IMR-90 (cell line): ENCODE measurements around the gene NOS1AP. TPM values are rescaled to one million over a fixed set of nuclear protein-coding genes. Genes with fewer than 3 reads are reported as not detected.

Experiments used
- ATAC-seq: fragments of 200-7000 bp; cut with Tn5 transposase; 2 replicates; pipeline ENCODE4 v1.9.1; 2020; ENCODE audit warnings: low read depth, mild to moderate bottlenecking, moderate library complexity
- BruUV-seq: library from RNA; stranded (reverse); fragments of 400-500 nt; replicated peaks from 2 replicates; lab custom pipeline; 2021; lab: Mats Ljungman, UMichigan
- CTCF ChIA-PET: fragments of 300-600 bp; formaldehyde crosslinking; extraction: SDS; loops from one replicate; lab custom pipeline; 2021; ENCODE audit warnings: antibody characterized with exemption; lab: Yijun Ruan, JAX
- POLR2A ChIA-PET: fragments of 300-600 bp; sonication (Branson Sonifier 250); formaldehyde crosslinking; loops from one replicate; lab custom pipeline; 2022; ENCODE audit warnings: antibody characterized with exemption; ENCODE audit not compliant: unreplicated experiment; lab: Charles Lee
- DNase-seq: peaks from one replicate; pipeline ENCODE4 v3.0.0; 2013
- H2AFZ ChIP-seq: replicated peaks from 2 replicates; pipeline ENCODE3; 2013; ENCODE audit warnings: low read length, mild to moderate bottlenecking; ENCODE audit not compliant: poor library complexity
- H2AK5ac ChIP-seq: 2 replicates; pipeline ENCODE4 v1.6.1; 2013; ENCODE audit warnings: low read depth, low read length, inconsistent platforms
- H2AK9ac ChIP-seq: replicated peaks from 2 replicates; pipeline ENCODE3; 2013; ENCODE audit warnings: mild to moderate bottlenecking, low read depth, low read length, moderate library complexity; ENCODE audit not compliant: poor library complexity
- H2BK120ac ChIP-seq: 2 replicates; pipeline ENCODE4 v1.6.1; 2013; ENCODE audit warnings: low read depth, low read length, inconsistent platforms
- H2BK15ac ChIP-seq: 3 replicates; pipeline ENCODE4 v1.6.1; 2013; ENCODE audit warnings: low read depth, low read length, inconsistent platforms
- H2BK20ac ChIP-seq: 2 replicates; pipeline ENCODE4 v1.6.1; 2013; ENCODE audit warnings: low read depth, mild to moderate bottlenecking, inconsistent platforms, low read length, moderate library complexity
- H2BK5ac ChIP-seq: 2 replicates; pipeline ENCODE4 v1.6.1; 2013; ENCODE audit warnings: mild to moderate bottlenecking, low read depth, low read length, inconsistent platforms; ENCODE audit not compliant: poor library complexity, severe bottlenecking
- H3K14ac ChIP-seq: replicated peaks from 2 replicates; pipeline ENCODE4 v1.6.1; 2013; ENCODE audit warnings: low read depth, low read length, inconsistent platforms
- H3K18ac ChIP-seq: 2 replicates; pipeline ENCODE4 v1.6.1; 2013; ENCODE audit warnings: low read depth, low read length, control low read depth
- H3K23ac ChIP-seq: 2 replicates; pipeline ENCODE4 v1.6.1; 2013; ENCODE audit warnings: low read depth, low read length, inconsistent platforms
- H3K27ac ChIP-seq: 2 replicates; pipeline ENCODE4 v1.5.1; 2013; ENCODE audit warnings: mild to moderate bottlenecking, control low read depth, low read length; ENCODE audit not compliant: insufficient read depth
- H3K27me3 ChIP-seq: 2 replicates; pipeline ENCODE4 v1.6.1; 2013; ENCODE audit warnings: low read length; ENCODE audit not compliant: control insufficient read depth, insufficient read depth
- H3K36me3 ChIP-seq: 2 replicates; pipeline ENCODE4 v1.6.1; 2013; ENCODE audit warnings: low read length, mixed read lengths; ENCODE audit not compliant: control insufficient read depth, insufficient read depth
- H3K4ac ChIP-seq: 2 replicates; pipeline ENCODE4 v1.6.1; 2013; ENCODE audit warnings: low read depth, low read length, inconsistent platforms
- H3K4me1 ChIP-seq: 2 replicates; pipeline ENCODE4 v1.6.1; 2013; ENCODE audit warnings: low read length, mixed read lengths; ENCODE audit not compliant: control insufficient read depth, insufficient read depth
- H3K4me2 ChIP-seq: 2 replicates; pipeline ENCODE4 v1.6.1; 2013; ENCODE audit warnings: low read depth, mild to moderate bottlenecking, control low read depth, low read length, moderate library complexity
- H3K4me3 ChIP-seq: 2 replicates; pipeline ENCODE4 v1.5.1; 2013; ENCODE audit warnings: low read depth, mild to moderate bottlenecking, control low read depth, low read length, moderate library complexity; ENCODE audit not compliant: insufficient read depth
- H3K56ac ChIP-seq: 2 replicates; pipeline ENCODE4 v1.6.1; 2013; ENCODE audit warnings: low read length, inconsistent platforms; ENCODE audit not compliant: insufficient read depth; ENCODE audit errors: extremely low read depth
- H3K79me1 ChIP-seq, 2 experiments: 2 replicates each; pipeline ENCODE4 v1.6.1; 2013; ENCODE audit warnings: low read length in 2 of 2, inconsistent platforms in 1 of 2, low read depth in 1 of 2
- H3K9ac ChIP-seq: 2 replicates; pipeline ENCODE4 v1.6.1; 2013; ENCODE audit warnings: low read depth, low read length, control low read depth
- H3K9me1 ChIP-seq: 2 replicates; pipeline ENCODE4 v1.6.1; 2013; ENCODE audit warnings: low read length, inconsistent platforms; ENCODE audit not compliant: insufficient read depth
- H3K9me3 ChIP-seq: 2 replicates; pipeline ENCODE4 v1.6.1; 2013; ENCODE audit warnings: low read length; ENCODE audit not compliant: control insufficient read depth, insufficient read depth
- H4K20me1 ChIP-seq: 2 replicates; pipeline ENCODE4 v1.6.1; 2013; ENCODE audit warnings: low read length, inconsistent platforms; ENCODE audit not compliant: insufficient read depth
- H4K5ac ChIP-seq: 2 replicates; pipeline ENCODE4 v1.6.1; 2013; ENCODE audit warnings: mild to moderate bottlenecking, low read depth, low read length, control low read depth
- H4K8ac ChIP-seq, 2 experiments: 2 replicates each; pipeline ENCODE4 v1.6.1; 2013; ENCODE audit warnings: low read depth in 2 of 2, low read length in 2 of 2, control low read depth in 1 of 2, inconsistent platforms in 1 of 2
- H4K91ac ChIP-seq: 2 replicates; pipeline ENCODE4 v1.6.1; 2013; ENCODE audit warnings: low read depth, low read length, inconsistent platforms; ENCODE audit not compliant: insufficient read depth
- BHLHE40 ChIP-seq: fragments of 150-350 bp; IDR thresholded peaks from 2 replicates; pipeline ENCODE4 v1.6.1; 2016; ENCODE audit warnings: mild to moderate bottlenecking, low read depth, low read length
- CEBPB ChIP-seq: IDR thresholded peaks from 2 replicates; pipeline ENCODE4 v1.6.1; 2012; ENCODE audit warnings: low read depth, low read length, improper control_type of control experiment
- FOS ChIP-seq: fragments of 150-350 bp; IDR thresholded peaks from 2 replicates; pipeline ENCODE4 v1.6.1; 2016; ENCODE audit warnings: low read depth, low read length
- MAFK ChIP-seq: IDR thresholded peaks from 2 replicates; pipeline ENCODE4 v1.6.1; 2012; ENCODE audit warnings: low read depth, low read length, improper control_type of control experiment
- MAZ ChIP-seq: IDR thresholded peaks from 2 replicates; pipeline ENCODE4 v1.6.1; 2012; ENCODE audit warnings: low read depth, mild to moderate bottlenecking, low read length, improper control_type of control experiment, moderate library complexity, borderline replicate concordance
- MXI1 ChIP-seq: IDR thresholded peaks from 2 replicates; pipeline ENCODE4 v1.6.1; 2012; ENCODE audit warnings: low read depth, mild to moderate bottlenecking, low read length, moderate library complexity, borderline replicate concordance
- NFE2L2 ChIP-seq: fragments of 150-350 bp; IDR thresholded peaks from 2 replicates; pipeline ENCODE4 v1.6.1; 2016; ENCODE audit warnings: low read depth, mild to moderate bottlenecking, low read length
- POLR2A ChIP-seq: IDR thresholded peaks from 2 replicates; pipeline ENCODE4 v1.6.1; 2012; ENCODE audit warnings: mild to moderate bottlenecking, low read depth, low read length
- RAD21 ChIP-seq: IDR thresholded peaks from 2 replicates; pipeline ENCODE4 v1.6.1; 2012; ENCODE audit warnings: low read length, improper control_type of control experiment
- RCOR1 ChIP-seq: IDR thresholded peaks from 2 replicates; pipeline ENCODE4 v1.6.1; 2012; ENCODE audit warnings: mild to moderate bottlenecking, low read length, improper control_type of control experiment; ENCODE audit not compliant: insufficient replicate concordance
- RFX5 ChIP-seq: IDR thresholded peaks from 2 replicates; pipeline ENCODE4 v1.8.0; 2012; ENCODE audit warnings: low read depth, mild to moderate bottlenecking, low read length, moderate library complexity
- SMC3 ChIP-seq: fragments of 150-350 bp; IDR thresholded peaks from 2 replicates; pipeline ENCODE4 v1.6.1; 2016; ENCODE audit warnings: low read depth, mild to moderate bottlenecking, antibody characterized with exemption, low read length, moderate library complexity
- WGBS, 2 experiments: methylation state at CpG; one replicate each; pipeline versions ENCODE4 v1.1.5 to v1.1.7; 2013; ENCODE audit warnings: missing lambda C conversion rate in 2 of 2; ENCODE audit not compliant: insufficient read length in 1 of 2; ENCODE audit errors: extremely low coverage in 2 of 2; 5-methylcytosine and 5-hydroxymethylcytosine counted together
- dilution Hi-C: fragments of 300-500 bp; cut with HindIII; formaldehyde crosslinking; loops from one replicate; pipeline ENCODE4 v1.14.3; 2018; ENCODE audit warnings: low sequenced_read_pairs; ENCODE audit not compliant: unreplicated experiment
- in situ Hi-C: fragments of 300-500 bp; cut with MboI; formaldehyde crosslinking; loops from 3 replicates; pipeline ENCODE4 v1.14.3; 2019; ENCODE audit warnings: low sequenced_read_pairs, inconsistent platforms, mixed read lengths
- intact Hi-C: fragments of 100-400 bp; cut with micrococcal nuclease; formaldehyde crosslinking; loops from 2 replicates; pipeline ENCODE4 v1.10.0; 2022
- polyA plus RNA-seq, 3 experiments: library from polyadenylated mRNA; depleted of rRNA; stranded (reverse); fragments of >200 nt; gene quantifications; 2 replicates each; pipeline ENCODE4 v1.2.3, GENCODE V29; 2012; ENCODE audit warnings: low replicate concordance in 1 of 3
- total RNA-seq: library from RNA; depleted of rRNA; stranded (reverse); fragments of >200 nt; gene quantifications from 2 replicates; pipeline ENCODE4 v1.2.3, GENCODE V29; 2012
- TF ChIP-seq, protein P1 (sequence below): conservative IDR thresholded peaks from 2 replicates; pipeline ENCODE4 v1.5.1; 2012; ENCODE audit warnings: mild to moderate bottlenecking, low read depth, low read length, improper control_type of control experiment

Gene NOS1AP
- total and polyA plus RNA-seq, 2 of the 4 experiments (the other 2 are of a cell fraction) = 0.18 to 0.19 TPM

DNA sequence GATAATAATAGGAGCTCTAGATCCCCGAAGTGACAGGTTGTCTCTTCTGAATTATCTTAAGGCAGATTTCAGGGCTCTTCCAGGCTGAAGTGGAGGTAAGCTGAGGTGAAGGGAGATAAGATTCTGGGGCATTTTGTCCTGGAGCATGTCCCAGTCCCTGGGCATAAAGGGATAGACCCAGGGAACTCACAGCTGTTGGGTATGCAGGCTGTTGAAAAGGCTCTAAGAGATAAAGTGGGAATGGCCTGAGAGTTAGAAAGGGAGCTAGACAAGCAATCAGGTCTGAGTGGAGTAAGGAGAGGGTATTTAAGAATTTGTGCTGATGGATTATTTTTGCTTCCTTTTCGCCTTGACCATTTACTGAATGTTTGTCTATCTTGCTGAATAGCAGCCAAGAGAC, 123.7 kb downstream of the NOS1AP start:
- Histone ChIP-seq H2BK120ac (no peak overlapping the region), H2BK5ac (no peak overlapping the region), H4K20me1 (no peaks in the 10 kb centered on the region), H3K9me1 (no peaks in the 10 kb centered on the region), H3K4me3 (no peak overlapping the region), H3K4me1 (no peaks in the 10 kb centered on the region), H2AFZ (no peak overlapping the region), H4K5ac (no peak overlapping the region), H3K18ac (no peak overlapping the region), H3K4me2 (no peak overlapping the region), H4K91ac (no peak overlapping the region), H2AK9ac (no peak overlapping the region), H3K56ac (no peak overlapping the region), H3K36me3 (no peaks in the 10 kb centered on the region), H3K14ac (no peak overlapping the region), H3K9me3 (peaks cover 2% of the 10 kb centered on the region; the same call in 1 of the 2 replicates), H2AK5ac (no peak overlapping the region), H3K79me1 (no peaks in the 10 kb centered on the region), H3K9ac (no peak overlapping the region), H3K27me3 (peaks cover 4% of the 10 kb centered on the region), H3K4ac (no peak overlapping the region), H2BK20ac (no peak overlapping the region), H3K23ac (no peak overlapping the region), H3K27ac (no peak overlapping the region), H2BK15ac (no peak overlapping the region), H4K8ac (no peak overlapping the region)
- intact Hi-C loops = no loop called here
- WGBS, 2 experiments = 27% methylated on average over 2 of the region's 2 CpGs; no CpG with 5 or more reads in 1 of the 2 experiments
- DNase-seq = no peak
- BruUV-seq = no TSS peak
- POLR2A ChIA-PET = no interaction called here
- dilution Hi-C loops = no loop called here
- ATAC-seq = no peak
- TF ChIP-seq, protein P1, sequence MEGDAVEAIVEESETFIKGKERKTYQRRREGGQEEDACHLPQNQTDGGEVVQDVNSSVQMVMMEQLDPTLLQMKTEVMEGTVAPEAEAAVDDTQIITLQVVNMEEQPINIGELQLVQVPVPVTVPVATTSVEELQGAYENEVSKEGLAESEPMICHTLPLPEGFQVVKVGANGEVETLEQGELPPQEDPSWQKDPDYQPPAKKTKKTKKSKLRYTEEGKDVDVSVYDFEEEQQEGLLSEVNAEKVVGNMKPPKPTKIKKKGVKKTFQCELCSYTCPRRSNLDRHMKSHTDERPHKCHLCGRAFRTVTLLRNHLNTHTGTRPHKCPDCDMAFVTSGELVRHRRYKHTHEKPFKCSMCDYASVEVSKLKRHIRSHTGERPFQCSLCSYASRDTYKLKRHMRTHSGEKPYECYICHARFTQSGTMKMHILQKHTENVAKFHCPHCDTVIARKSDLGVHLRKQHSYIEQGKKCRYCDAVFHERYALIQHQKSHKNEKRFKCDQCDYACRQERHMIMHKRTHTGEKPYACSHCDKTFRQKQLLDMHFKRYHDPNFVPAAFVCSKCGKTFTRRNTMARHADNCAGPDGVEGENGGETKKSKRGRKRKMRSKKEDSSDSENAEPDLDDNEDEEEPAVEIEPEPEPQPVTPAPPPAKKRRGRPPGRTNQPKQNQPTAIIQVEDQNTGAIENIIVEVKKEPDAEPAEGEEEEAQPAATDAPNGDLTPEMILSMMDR = no peak
- no peak for TF ChIP-seq BHLHE40
- no peak for TF ChIP-seq MAZ
- no peak for TF ChIP-seq SMC3
- no peak for TF ChIP-seq MXI1
- TF ChIP-seq POLR2A = no peak
- no peak for TF ChIP-seq RAD21
- TF ChIP-seq CEBPB = no peak
- TF ChIP-seq MAFK = no peak
- no peak for TF ChIP-seq NFE2L2
- no peak for TF ChIP-seq FOS
- TF ChIP-seq RCOR1 = no peak
- no peak for TF ChIP-seq RFX5
- CTCF ChIA-PET = no interaction called here
- in situ Hi-C loops = no loop called here
